Measurements from ENCODE around the gene CCL28. TPM values are rescaled to one million over a fixed set of nuclear protein-coding genes. Genes with fewer than 3 reads are reported as not detected.

CCL28 gene
- total RNA-seq, 4 donors from 2014 or later = under 0.01 to 4.1 (median 2.1) TPM

- Histone ChIP-seq H3K9me3 (no peaks in the 10 kb centered on the region), H3K4me3 (no peak overlapping the region), H3K4me1 (no peaks in the 10 kb centered on the region), H3K27ac (no peak overlapping the region), H3K27me3 (no peaks in the 10 kb centered on the region), H3K36me3 (no peaks in the 10 kb centered on the region)
- intact Hi-C loops (cut with DNase I; ENCODE audit: low total_unique reads) = no loop called here
- TF ChIP-seq CTCF (IDR thresholded peaks at IDR 0.05) = no peak
- no peak for TF ChIP-seq POLR2A (IDR thresholded peaks at IDR 0.05)
- no peak for DNase-seq
Measured at GRCh38 chr5:43357067-43357466, 55.1 kb downstream of the CCL28 start.

- no peak for DNase-seq
- H3K4me1 ChIP-seq = no peaks in the 10 kb centered on the region
- H3K27ac ChIP-seq = no peak overlapping the region
- H3K36me3 ChIP-seq = no peaks in the 10 kb centered on the region
- intact Hi-C loops (cut with DNase I; ENCODE audit: low total_unique reads) = no loop called here
- H3K4me3 ChIP-seq = no peak overlapping the region
- TF ChIP-seq POLR2A (IDR thresholded peaks at IDR 0.05) = no peak
- no peak for TF ChIP-seq CTCF (IDR thresholded peaks at IDR 0.05)
- H3K27me3 ChIP-seq = no peaks in the 10 kb centered on the region
- H3K9me3 ChIP-seq = no peaks in the 10 kb centered on the region
Measured at GRCh38 chr5:43354774-43355173, 57.4 kb downstream of the CCL28 start.

GRCh38 chr5:43353668-43354067, 58.5 kb downstream of the CCL28 start:
- H3K4me3 ChIP-seq = no peak overlapping the region
- H3K4me1 ChIP-seq = no peaks in the 10 kb centered on the region
- no peaks in the 10 kb centered on the region for H3K27me3 ChIP-seq
- no peak for DNase-seq
- no peaks in the 10 kb centered on the region for H3K9me3 ChIP-seq
- TF ChIP-seq CTCF (IDR thresholded peaks at IDR 0.05) = no peak
- H3K27ac ChIP-seq = no peak overlapping the region
- H3K36me3 ChIP-seq = no peaks in the 10 kb centered on the region
- intact Hi-C loops (cut with DNase I; ENCODE audit: low total_unique reads) = no loop called here

- TF ChIP-seq CTCF (IDR thresholded peaks at IDR 0.05) (no peak), POLR2A (IDR thresholded peaks at IDR 0.05) (no peak)
- Histone ChIP-seq H3K27ac (no peak overlapping the region), H3K4me3 (no peak overlapping the region), H3K27me3 (no peaks in the 10 kb centered on the region), H3K36me3 (no peaks in the 10 kb centered on the region), H3K9me3 (no peaks in the 10 kb centered on the region), H3K4me1 (no peaks in the 10 kb centered on the region)
- intact Hi-C loops (cut with DNase I; ENCODE audit: low total_unique reads) = no loop called here
- no peak for DNase-seq
Measured at GRCh38 chr5:43352915-43353314, 59.3 kb downstream of the CCL28 start.

- H3K4me3 ChIP-seq = no peak overlapping the region
- no peaks in the 10 kb centered on the region for H3K4me1 ChIP-seq
- H3K27me3 ChIP-seq = no peaks in the 10 kb centered on the region
- TF ChIP-seq POLR2A (IDR thresholded peaks at IDR 0.05) (no peak), CTCF (IDR thresholded peaks at IDR 0.05) (no peak)
- no peaks in the 10 kb centered on the region for H3K9me3 ChIP-seq
- no peaks in the 10 kb centered on the region for H3K36me3 ChIP-seq
- H3K27ac ChIP-seq = no peak overlapping the region
- intact Hi-C loops (cut with DNase I; ENCODE audit: low total_unique reads) = no loop called here
- DNase-seq = no peak
Measured at GRCh38 chr5:43352131-43352530, 60.1 kb downstream of the CCL28 start.
